Suprapubic skin (tissue), 4 donors: ENCODE results near the gene FGF16.

Source experiments
- EP300 ChIP-seq: sonication (generic); formaldehyde crosslinking; IDR thresholded peaks from one replicate; pipeline ENCODE4 v1.6.1; 2017; ENCODE audit warnings: antibody characterized with exemption
- POLR2A ChIP-seq, 2 donors: fragments of 450-650 bp; IDR thresholded peaks; one replicate each; pipeline ENCODE4 v1.6.1; 2017; ENCODE audit warnings: antibody characterized with exemption in 2 of 2, mild to moderate bottlenecking in 2 of 2, moderate library complexity in 2 of 2
- POLR2AphosphoS5 ChIP-seq, 3 donors: sonication (generic); formaldehyde crosslinking; IDR thresholded peaks; one replicate each; pipeline ENCODE4 v1.6.1; 2017; ENCODE audit warnings: antibody characterized with exemption in 3 of 3
- TF ChIP-seq, protein P1 (sequence below), 2 donors: fragments of 200-600 bp in 1 of 2; fragments of 450-650 bp in 1 of 2; sonication (generic) in 1 of 2; IDR thresholded peaks; one replicate each; pipeline ENCODE4 v1.5.1; 2016 to 2019; ENCODE audit warnings: antibody characterized with exemption in 2 of 2, mild to moderate bottlenecking in 1 of 2, moderate library complexity in 1 of 2

DNA sequence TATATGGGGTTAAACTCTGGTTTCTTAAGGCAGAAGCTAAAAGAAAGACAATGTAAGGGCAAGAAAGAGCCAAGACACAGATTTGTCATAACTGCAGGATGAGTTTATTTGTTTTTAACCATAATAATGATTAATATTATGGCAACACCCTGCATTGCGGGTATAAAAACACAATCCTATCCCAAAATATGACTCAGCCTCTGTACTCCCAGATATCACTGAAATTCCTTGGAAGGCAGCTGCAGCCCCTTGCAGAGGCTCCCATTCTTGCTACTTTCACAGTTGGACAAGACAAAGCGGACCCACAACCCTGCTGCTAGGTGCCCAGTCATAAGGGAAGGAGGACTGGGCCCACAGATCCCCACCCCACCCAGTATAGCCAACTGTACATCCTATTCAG is 20.4 kb upstream of the FGF16 start:
- TF ChIP-seq POLR2A (IDR thresholded peaks at IDR 0.05) (no peak), POLR2AphosphoS5 (IDR thresholded peaks at IDR 0.05) (no peak), EP300 (no peak)
- TF ChIP-seq, protein P1, sequence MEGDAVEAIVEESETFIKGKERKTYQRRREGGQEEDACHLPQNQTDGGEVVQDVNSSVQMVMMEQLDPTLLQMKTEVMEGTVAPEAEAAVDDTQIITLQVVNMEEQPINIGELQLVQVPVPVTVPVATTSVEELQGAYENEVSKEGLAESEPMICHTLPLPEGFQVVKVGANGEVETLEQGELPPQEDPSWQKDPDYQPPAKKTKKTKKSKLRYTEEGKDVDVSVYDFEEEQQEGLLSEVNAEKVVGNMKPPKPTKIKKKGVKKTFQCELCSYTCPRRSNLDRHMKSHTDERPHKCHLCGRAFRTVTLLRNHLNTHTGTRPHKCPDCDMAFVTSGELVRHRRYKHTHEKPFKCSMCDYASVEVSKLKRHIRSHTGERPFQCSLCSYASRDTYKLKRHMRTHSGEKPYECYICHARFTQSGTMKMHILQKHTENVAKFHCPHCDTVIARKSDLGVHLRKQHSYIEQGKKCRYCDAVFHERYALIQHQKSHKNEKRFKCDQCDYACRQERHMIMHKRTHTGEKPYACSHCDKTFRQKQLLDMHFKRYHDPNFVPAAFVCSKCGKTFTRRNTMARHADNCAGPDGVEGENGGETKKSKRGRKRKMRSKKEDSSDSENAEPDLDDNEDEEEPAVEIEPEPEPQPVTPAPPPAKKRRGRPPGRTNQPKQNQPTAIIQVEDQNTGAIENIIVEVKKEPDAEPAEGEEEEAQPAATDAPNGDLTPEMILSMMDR (IDR thresholded peaks at IDR 0.05), result no peak
